ENCODE measurements around the gene HLA-DPA1. TPM values are rescaled to one million over a fixed set of nuclear protein-coding genes. Genes with fewer than 3 reads are reported as not detected.
"Not testable (repeated sequence)": the region's sequence is repeated elsewhere in the genome, so short reads cannot be mapped to it uniquely, and the experiment has no call there.

HLA-DPA1 gene
- total RNA-seq, 1 donor from 2014 or later: 125 TPM

DNA sequence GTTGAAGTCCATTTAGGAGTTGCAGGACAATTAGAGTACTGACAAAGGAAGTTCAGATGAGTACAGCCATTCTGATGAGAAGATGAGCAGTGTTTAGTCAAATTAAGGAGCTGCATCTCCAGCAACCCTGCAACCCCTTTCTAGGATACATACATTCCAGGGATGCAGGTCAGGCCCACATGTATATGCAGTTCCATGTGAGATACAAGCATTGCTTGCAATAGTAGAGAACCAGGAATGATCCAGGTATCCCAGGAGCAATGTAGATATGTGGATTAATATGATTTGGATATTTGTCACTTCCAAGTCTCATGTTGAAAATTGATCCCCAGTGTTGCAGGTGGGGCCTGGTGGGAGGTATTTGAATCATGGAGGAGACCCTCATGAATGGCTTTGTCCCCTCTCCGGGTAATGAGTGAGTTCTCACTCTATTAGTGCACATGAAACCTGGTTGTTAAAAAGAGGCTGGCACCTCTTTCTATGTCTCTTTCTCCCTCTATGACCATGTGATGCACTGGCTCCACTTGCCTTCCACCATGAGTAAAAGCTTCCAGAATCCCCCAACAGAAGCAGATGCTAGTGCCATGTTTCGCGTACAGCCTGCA, 6.4 kb downstream of the HLA-DPA1 start:
- intact Hi-C loops (cut with micrococcal nuclease): no loop called here

- intact Hi-C loops (cut with micrococcal nuclease): no loop called here
These were observed 8.1 kb downstream of the HLA-DPA1 start for GRCh38 chr6:33065312-33065711.

- intact Hi-C loops (cut with micrococcal nuclease): no loop called here
These were observed 8.7 kb downstream of the HLA-DPA1 start for GRCh38 chr6:33064723-33065122.

DNA sequence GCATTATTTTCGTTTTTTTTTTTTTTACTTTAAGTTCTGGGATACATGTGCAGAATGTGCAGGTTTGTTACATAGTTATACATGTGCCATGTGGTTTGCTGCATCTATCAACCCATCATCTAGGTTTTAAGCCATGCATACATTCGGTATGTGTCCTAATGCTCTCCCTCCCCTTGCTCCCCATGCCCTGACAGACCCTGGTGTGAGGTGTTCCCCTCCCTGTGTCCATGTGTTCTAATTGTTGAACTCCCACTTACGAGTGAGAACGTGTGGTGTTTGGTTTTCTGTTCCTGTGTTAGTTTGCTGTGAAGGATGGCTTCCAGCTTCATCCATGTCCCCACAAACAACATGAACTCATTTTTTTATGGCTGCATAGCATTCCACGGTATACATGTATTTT, 10.0 kb downstream of the HLA-DPA1 start:
- intact Hi-C loops (cut with micrococcal nuclease): not testable (repeated sequence)

DNA sequence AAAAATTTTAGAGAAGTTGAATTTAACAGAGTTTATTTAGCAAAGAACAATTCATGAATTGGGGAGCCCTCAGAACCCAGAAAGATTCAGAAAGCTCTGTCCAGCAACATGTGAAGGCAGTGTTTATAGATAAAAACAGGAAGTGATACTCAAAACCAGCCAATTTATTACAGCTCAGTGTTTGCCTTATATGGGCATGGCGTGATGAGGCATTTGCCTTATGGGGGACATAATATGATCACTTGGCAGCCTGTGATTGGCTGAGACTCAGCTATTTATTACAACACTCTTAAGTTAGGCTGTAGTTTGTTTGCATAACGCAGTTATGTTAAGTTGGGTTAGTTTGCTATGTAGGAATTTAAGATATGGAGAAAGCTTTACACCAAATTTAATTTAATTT, 11.5 kb downstream of the HLA-DPA1 start:
- intact Hi-C loops (cut with micrococcal nuclease): no loop called here

GRCh38 chr6:33057222-33058150, 16.0 kb downstream of the HLA-DPA1 start:
- intact Hi-C loops (cut with micrococcal nuclease): no loop called here

GRCh38 chr6:33053230-33053629, 20.2 kb downstream of the HLA-DPA1 start:
- intact Hi-C loops (cut with micrococcal nuclease): no loop called here

GRCh38 chr6:33052627-33053026, 20.8 kb downstream of the HLA-DPA1 start:
- intact Hi-C loops (cut with micrococcal nuclease): no loop called here

DNA sequence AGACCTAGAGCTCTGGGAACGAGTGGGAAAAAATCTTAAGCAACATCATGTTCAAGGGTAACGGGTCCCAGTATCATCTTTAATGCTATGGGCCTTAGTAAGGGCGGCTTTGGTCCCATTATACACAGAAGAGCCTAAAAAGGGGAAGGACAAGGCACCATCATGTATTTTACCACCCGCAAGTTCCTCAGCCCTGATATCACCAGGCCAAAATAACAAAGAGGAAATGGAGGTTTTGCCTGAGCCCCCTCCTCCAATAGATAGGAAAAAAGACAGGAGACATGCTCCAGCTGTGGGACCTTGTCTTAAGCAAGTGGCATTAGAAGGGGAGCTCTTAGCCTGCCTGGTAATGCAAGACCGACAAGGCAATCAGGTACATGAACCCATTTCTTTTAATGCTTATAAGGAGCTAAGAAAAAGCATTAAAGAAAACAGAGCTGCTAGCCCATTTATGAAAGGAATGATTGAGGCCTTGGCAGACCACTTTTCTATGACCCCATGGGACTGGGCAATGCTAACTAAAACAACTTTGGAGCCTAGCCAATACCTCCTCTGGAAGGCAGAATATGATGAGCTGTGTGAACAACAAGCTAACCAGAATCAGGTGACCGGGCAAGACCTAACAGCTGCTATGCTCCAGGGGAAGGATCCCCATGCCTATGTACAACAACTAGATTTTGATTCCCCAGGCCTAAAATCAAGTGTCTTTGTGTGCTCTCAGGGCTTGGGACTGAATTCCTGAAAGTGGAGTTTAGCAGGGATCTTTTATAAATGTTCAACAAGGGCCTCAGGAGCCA, 23.2 kb downstream of the HLA-DPA1 start:
- intact Hi-C loops (cut with micrococcal nuclease): no loop called here

- intact Hi-C loops (cut with micrococcal nuclease): no loop called here
These were observed 24.0 kb downstream of the HLA-DPA1 start for GRCh38 chr6:33049323-33050013.

DNA sequence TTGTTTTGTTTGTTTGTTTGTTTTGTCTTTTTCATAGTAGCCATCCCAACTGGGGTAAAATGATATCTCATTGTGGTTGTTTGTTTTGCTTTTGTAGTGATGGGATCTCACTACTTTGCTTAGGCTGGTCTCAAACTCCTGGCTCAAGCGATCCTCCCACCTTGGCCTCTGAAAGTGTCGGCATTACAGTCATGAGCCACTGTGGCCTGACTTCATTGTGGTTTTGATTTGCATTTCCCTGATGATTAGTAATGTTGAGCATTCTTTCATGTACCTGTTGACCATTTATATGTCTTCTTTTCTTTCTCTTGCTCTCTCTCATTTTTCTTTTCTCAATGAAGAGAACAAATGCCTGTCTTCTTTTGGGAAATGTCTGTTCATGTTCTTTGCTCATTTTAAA, 33.3 kb downstream of the HLA-DPA1 start:
- intact Hi-C loops (cut with micrococcal nuclease): no loop called here

DNA sequence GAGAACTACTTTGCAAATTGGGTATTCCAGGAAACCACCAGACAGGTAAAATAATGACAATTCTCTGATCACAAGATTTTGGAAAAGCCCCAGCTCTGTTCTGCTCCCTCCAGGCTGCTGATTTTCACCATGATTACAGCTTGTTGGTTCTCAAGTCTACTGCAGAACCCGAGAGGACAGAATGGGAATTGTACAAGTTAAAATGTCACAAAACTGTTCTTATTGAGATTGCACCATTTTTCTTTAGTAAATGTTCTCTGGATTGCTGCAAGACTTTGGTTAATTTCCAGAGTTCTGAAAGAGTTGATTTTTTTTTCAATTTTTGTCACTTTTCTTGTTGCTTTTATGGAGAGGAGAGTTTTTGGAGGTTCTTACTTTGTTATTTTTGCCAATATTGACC, 36.9 kb downstream of the HLA-DPA1 start:
- intact Hi-C loops (cut with micrococcal nuclease): no loop called here

GRCh38 chr6:33034554-33034953, 38.9 kb downstream of the HLA-DPA1 start:
- intact Hi-C loops (cut with micrococcal nuclease): no loop called here

DNA sequence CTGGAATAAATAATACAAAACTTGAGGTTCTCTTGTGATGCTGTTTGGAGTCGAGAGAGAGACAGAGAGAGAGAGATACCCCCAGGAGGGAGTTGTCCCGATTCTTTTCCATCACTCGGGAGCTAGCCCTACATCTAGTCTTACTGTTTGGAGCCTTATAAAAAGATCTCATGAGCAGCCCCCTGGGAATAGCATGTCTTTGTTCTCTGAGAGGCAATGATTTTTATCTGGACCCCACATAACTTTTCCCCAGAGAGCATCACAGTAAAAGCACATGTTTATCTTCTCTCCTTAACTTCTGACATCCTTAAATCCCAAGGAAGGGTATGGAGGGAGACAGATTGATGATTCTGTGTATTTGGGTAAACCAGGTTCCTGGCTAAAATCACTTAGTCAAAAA, 43.2 kb downstream of the HLA-DPA1 start:
- intact Hi-C loops (cut with micrococcal nuclease): no loop called here

DNA sequence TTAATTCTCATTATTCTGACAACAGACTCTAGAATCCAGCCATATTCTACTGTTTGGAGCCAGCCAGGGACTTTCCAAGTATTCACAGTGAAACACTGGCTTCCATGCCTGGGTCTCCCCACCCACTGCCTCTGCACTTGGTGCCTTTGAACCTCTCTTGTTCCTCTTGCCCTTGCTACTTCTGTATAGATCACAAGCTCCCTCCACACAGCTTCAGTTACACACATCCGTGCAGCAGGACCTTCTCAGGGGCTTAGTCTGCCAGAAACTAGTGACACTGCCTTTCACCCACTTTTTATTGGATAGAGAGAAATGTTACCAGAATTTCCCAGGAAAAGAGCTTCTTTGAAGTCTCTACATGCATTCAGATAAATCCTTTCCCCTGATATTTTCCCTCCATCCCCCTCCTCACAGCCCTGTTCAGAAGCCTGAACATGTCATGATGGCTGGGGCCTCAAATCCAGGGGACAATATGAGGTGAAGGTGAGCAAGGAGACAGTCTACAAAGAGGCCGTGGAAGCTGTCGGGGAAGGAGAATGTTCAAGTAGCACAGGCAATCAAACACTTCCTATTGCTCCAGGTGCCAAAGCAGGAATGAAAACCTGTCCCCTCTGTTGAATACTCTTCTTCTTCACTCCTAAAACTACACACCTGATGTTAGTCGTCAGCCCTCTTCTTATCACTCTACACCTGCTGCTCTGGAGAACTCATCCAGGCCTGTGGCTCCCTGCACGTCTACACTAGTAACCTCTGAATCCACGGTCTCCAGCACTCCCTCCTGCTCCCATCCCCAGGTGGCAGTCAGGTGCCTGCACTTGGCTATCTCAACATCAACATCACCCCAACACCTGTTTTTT, 43.9 kb downstream of the HLA-DPA1 start:
- intact Hi-C loops (cut with micrococcal nuclease): no loop called here

DNA sequence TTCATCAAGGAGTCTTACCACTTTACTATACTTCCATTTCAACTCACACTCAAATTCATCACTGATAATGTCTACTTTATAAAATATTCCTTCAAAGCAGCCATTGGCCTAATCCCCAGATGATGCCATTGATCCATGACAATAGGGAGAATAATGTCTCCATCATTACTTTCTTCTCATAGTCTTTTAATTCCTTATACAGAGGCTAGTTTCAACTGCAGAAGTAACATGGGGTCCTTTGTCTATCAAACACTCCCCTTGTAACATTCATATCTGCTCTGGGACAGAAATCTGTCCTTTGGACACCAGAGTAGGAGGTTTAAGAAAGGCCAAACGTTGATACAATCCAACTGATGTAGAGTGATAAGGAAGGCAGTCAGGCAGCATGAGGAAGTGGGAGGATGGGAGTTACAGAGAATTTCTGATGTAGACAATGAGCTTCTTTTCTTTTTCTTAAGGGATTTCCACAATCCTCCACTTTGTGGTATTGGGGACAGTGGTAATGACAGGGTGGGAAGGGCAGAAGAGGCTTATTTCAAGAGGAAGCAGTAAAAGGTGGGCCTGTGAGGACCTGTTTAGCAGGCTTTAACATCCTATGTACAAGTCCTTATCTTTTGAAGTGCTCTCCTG, 45.1 kb downstream of the HLA-DPA1 start:
- intact Hi-C loops (cut with micrococcal nuclease): no loop called here

GRCh38 chr6:33024521-33024920, 48.9 kb downstream of the HLA-DPA1 start:
- intact Hi-C loops (cut with micrococcal nuclease): no loop called here

GRCh38 chr6:33023536-33023935, 49.9 kb downstream of the HLA-DPA1 start:
- intact Hi-C loops (cut with micrococcal nuclease): no loop called here

DNA sequence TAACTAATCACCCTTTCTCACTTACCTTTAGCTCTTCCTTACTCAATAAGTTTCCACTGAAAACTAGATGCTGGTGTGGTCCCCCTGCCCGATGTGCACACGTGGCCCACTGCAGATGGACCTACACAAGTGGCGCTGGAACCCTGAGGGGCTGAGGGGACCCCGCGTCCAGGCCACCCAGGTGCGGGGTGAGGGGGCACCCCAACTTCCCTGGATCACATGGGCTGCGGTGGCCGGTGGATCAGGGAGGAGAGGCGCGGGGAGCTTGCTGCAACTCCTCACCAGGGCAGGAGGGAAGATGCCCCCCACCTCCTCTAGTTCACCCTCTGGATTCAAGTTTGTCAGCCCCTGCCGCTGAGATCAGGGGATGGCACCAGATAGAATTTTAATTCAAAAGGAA, 51.5 kb downstream of the HLA-DPA1 start:
- intact Hi-C loops (cut with micrococcal nuclease): no loop called here

DNA sequence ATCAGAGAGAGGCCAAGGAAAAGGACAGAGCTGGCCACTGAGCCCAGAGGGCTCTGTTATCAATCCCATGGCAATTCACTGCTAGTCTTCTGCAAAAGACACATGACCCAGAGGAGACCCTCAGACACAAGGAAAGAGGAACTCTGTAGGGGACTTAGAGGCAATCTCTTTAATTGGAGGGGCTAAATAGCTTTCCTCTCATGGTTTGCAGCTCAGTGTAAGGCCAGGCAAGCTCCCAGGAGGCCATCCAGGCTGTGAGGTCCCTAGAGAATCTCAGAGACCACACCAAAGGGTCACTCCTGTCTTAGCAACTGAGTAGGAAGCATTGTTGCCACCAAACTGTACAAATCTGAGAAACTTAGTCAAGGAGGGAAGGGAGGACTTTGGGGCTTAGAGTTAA, 54.1 kb downstream of the HLA-DPA1 start:
- intact Hi-C loops (cut with micrococcal nuclease): no loop called here

Data from T-helper 2 cell treated with Interferon-gamma antibody and Interleukin-4, amounts not matched to agents 100 ng/mL and 5 ng/mL, for 36 hours (primary cell).